HepG2 (cell line): Measurements from ENCODE around the gene GMFB. TPM values are rescaled to one million over a fixed set of nuclear protein-coding genes. Genes with fewer than 3 reads are reported as not detected.

Experiments
- AFF4 ChIP-seq: sonication (generic); formaldehyde crosslinking; IDR thresholded peaks from 2 replicates; pipeline ENCODE4 v1.4.0; 2020; ENCODE audit warnings: missing genetic modification reagents
- CEBPB ChIP-seq: IDR thresholded peaks from 2 replicates; pipeline ENCODE4 v1.6.1; 2011; ENCODE audit warnings: low read depth, low read length, improper control_type of control experiment, borderline replicate concordance
- ERF ChIP-seq: IDR thresholded peaks from 2 replicates; pipeline ENCODE4 v1.6.1; 2018; ENCODE audit warnings: missing biosample characterization, missing genetic modification reagents
- FOXJ3 ChIP-seq: sonication (generic); formaldehyde crosslinking; IDR thresholded peaks from 2 replicates; pipeline ENCODE4 v1.4.0; 2020; ENCODE audit warnings: missing genetic modification reagents, mild to moderate bottlenecking, borderline replicate concordance
- FOXK1 ChIP-seq: sonication (generic); formaldehyde crosslinking; IDR thresholded peaks from 2 replicates; pipeline ENCODE4 v1.4.0; 2020; ENCODE audit warnings: low read depth, missing genetic modification reagents, borderline replicate concordance
- HDAC6 ChIP-seq: fragments of 200-600 bp; sonication (generic); IDR thresholded peaks from 2 replicates; pipeline ENCODE4 v1.7.0; 2017; ENCODE audit warnings: mild to moderate bottlenecking, antibody characterized with exemption, low read length, low read depth
- HOXD1 ChIP-seq: sonication (generic); formaldehyde crosslinking; IDR thresholded peaks from 2 replicates; pipeline ENCODE4 v1.5.0; 2020; ENCODE audit warnings: missing genetic modification reagents
- KMT2B ChIP-seq: IDR thresholded peaks from 2 replicates; pipeline ENCODE4 v1.6.1; 2016; ENCODE audit warnings: missing genetic modification reagents, missing compliant biosample characterization
- MBD4 ChIP-seq: IDR thresholded peaks from 2 replicates; pipeline ENCODE4 v1.6.1; 2012; ENCODE audit warnings: low read length, inconsistent platforms, borderline replicate concordance
- PRMT3 ChIP-seq: sonication (generic); formaldehyde crosslinking; IDR thresholded peaks from 2 replicates; pipeline ENCODE4 v1.8.1; 2022; ENCODE audit warnings: low read depth, mild to moderate bottlenecking, moderate library complexity, missing genetic modification reagents, borderline replicate concordance
- RNF219 ChIP-seq: sonication (generic); formaldehyde crosslinking; IDR thresholded peaks from 2 replicates; pipeline ENCODE4 v1.5.0; 2020; ENCODE audit warnings: mild to moderate bottlenecking, missing genetic modification reagents
- RXRB ChIP-seq: IDR thresholded peaks from 2 replicates; pipeline ENCODE4 v1.6.1; 2016; ENCODE audit warnings: borderline replicate concordance, missing genetic modification reagents, missing compliant biosample characterization
- SNAPC5 ChIP-seq: sonication (generic); formaldehyde crosslinking; IDR thresholded peaks from 2 replicates; pipeline ENCODE4 v1.8.1; 2023; ENCODE audit warnings: mild to moderate bottlenecking, missing genetic modification reagents, borderline replicate concordance
- ZFX ChIP-seq: sonication (generic); formaldehyde crosslinking; IDR thresholded peaks from 2 replicates; pipeline ENCODE4 v1.4.0; 2020; ENCODE audit warnings: mild to moderate bottlenecking, low read depth, missing genetic modification reagents, moderate library complexity
- ZNF101 ChIP-seq: sonication (generic); formaldehyde crosslinking; IDR thresholded peaks from 2 replicates; pipeline ENCODE4 v1.4.0; 2020; ENCODE audit warnings: mild to moderate bottlenecking, low read depth, missing genetic modification reagents, borderline replicate concordance
- ZNF205 ChIP-seq: IDR thresholded peaks from 2 replicates; pipeline ENCODE4 v1.6.1; 2018; ENCODE audit warnings: missing biosample characterization, missing genetic modification reagents
- ZNF432 ChIP-seq: sonication (generic); formaldehyde crosslinking; IDR thresholded peaks from 2 replicates; pipeline ENCODE4 v1.5.0; 2020; ENCODE audit warnings: missing genetic modification reagents, mild to moderate bottlenecking, borderline replicate concordance
- polyA plus RNA-seq, 8 experiments: library from polyadenylated mRNA; depleted of rRNA in 3 of 8; stranded (reverse) in 7 of 8; unstranded in 1 of 8; fragments of >200 nt; fragmentation: Illumina TruSeq in 4 of 8; extraction: Trizol in 4 of 8; gene quantifications; 2 replicates each; pipeline versions ENCODE4 v1.2.1 to v1.2.3, GENCODE V29; 2011 to 2016; ENCODE audit warnings: low read depth in 4 of 8, missing spikeins in 1 of 8, mixed read lengths in 1 of 8; ENCODE audit not compliant: insufficient read depth in 1 of 8
- total RNA-seq, 5 experiments: library from RNA; depleted of rRNA; stranded (reverse); fragments of >200 nt; fragmentation: Illumina TruSeq; extraction: Trizol; gene quantifications; 2 replicates each; pipeline ENCODE4 v1.2.3, GENCODE V29; 2016; ENCODE audit warnings: low read depth in 1 of 5
- TF ChIP-seq, protein P1 (sequence below): sonication (generic); formaldehyde crosslinking; IDR thresholded peaks from 2 replicates; pipeline ENCODE4 v1.4.0; 2020; ENCODE audit warnings: missing genetic modification reagents

Gene GMFB
- total and polyA plus RNA-seq, 2 of the 13 experiments (the other 11 are each of a cell fraction or from before 2014, with no cell fraction given), result 17.3 to 68.2 TPM

DNA sequence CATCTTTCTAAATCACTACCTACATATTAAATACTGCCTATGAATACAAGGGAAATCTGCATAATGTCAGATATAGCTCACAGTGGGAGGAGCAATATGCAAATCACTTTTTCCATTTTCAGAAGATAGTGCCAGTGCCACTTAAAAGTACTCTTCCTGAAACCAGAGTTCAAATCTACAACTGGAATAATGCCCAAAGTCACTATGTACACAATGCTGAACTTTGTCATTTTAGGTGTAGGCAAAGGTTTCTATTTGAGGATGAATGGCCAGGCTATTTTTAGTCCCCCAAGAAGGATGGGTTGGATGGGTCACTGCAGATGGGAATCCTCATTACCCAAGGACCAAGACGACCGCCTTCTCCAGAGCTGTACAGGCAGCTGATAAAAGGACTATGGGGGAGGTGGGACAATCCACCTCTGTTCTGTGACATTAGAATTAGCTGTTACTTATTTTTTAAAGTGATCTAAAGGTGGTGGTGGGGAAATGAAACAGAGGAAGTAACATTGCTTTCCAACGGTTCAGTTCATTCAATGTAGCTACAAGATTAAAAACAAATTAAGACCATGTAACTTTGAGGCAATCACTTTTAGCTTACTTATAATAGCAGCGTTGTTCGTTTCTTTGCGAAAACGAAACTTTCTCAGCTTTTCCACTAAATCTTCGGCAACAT, 5.6 kb downstream of the GMFB start (continued):
- TF ChIP-seq RNF219 (CRISPR knock-in tag) (no peak), ZNF101 (no peak), AFF4 (no peak), SNAPC5 (CRISPR knock-in tag) (no peak), ZNF205 (CRISPR knock-in tag) (no peak), RXRB (CRISPR knock-in tag) (peak; percentile 72; the same call in 1 of the 2 replicates), ERF (CRISPR knock-in tag) (peak; percentile 61; the same call in 1 of the 2 replicates), ZNF432 (CRISPR knock-in tag) (no peak), CEBPB (no peak), MBD4 (no peak), ZFX (CRISPR knock-in tag) (no peak), HOXD1 (no peak), FOXJ3 (0 out of 2 replicates have a peak, but pooled peaks have one; percentile 15), KMT2B (no peak), PRMT3 (no peak), HDAC6 (no peak), FOXK1 (CRISPR knock-in tag) (no peak)
- TF ChIP-seq, protein P1, sequence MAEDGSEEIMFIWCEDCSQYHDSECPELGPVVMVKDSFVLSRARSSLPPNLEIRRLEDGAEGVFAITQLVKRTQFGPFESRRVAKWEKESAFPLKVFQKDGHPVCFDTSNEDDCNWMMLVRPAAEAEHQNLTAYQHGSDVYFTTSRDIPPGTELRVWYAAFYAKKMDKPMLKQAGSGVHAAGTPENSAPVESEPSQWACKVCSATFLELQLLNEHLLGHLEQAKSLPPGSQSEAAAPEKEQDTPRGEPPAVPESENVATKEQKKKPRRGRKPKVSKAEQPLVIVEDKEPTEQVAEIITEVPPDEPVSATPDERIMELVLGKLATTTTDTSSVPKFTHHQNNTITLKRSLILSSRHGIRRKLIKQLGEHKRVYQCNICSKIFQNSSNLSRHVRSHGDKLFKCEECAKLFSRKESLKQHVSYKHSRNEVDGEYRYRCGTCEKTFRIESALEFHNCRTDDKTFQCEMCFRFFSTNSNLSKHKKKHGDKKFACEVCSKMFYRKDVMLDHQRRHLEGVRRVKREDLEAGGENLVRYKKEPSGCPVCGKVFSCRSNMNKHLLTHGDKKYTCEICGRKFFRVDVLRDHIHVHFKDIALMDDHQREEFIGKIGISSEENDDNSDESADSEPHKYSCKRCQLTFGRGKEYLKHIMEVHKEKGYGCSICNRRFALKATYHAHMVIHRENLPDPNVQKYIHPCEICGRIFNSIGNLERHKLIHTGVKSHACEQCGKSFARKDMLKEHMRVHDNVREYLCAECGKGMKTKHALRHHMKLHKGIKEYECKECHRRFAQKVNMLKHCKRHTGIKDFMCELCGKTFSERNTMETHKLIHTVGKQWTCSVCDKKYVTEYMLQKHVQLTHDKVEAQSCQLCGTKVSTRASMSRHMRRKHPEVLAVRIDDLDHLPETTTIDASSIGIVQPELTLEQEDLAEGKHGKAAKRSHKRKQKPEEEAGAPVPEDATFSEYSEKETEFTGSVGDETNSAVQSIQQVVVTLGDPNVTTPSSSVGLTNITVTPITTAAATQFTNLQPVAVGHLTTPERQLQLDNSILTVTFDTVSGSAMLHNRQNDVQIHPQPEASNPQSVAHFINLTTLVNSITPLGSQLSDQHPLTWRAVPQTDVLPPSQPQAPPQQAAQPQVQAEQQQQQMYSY (CRISPR knock-in tag), result no peak
